GM12892 (cell line): Measurements from ENCODE around the gene TCF7L1.

Experiments
- POLR2A ChIP-seq: IDR thresholded peaks from 2 replicates; pipeline ENCODE4 v1.6.1; 2011; ENCODE audit warnings: low read depth, low read length, control low read depth
- POLR2AphosphoS5 ChIP-seq: IDR thresholded peaks from 2 replicates; pipeline ENCODE4 v1.6.1; 2011; ENCODE audit warnings: low read depth, low read length, control low read depth

- no peak for TF ChIP-seq POLR2A
- no peak for TF ChIP-seq POLR2AphosphoS5
Observed at GRCh38 chr2:85085563-85085962, 47.6 kb upstream of the TCF7L1 start.
